Putamen (tissue), 1 donor: Measurements from ENCODE around the gene NECAB2.

Experiments used
- DNase-seq: peaks from one replicate; pipeline ENCODE4 v3.0.0-alpha.2; 2016; ENCODE audit warnings: low spot score

Gene NECAB2

GRCh38 chr16:84045001-84045817 is 77.2 kb downstream of the NECAB2 start:
- no peak for DNase-seq

- no peak for DNase-seq
Observed at GRCh38 chr16:84045818-84046470, 77.9 kb downstream of the NECAB2 start.

GRCh38 chr16:84047206-84047605 is 79.2 kb downstream of the NECAB2 start:
- no peak for DNase-seq

GRCh38 chr16:84047626-84048025 is 79.6 kb downstream of the NECAB2 start:
- DNase-seq: no peak

- no peak for DNase-seq
Observed at GRCh38 chr16:84048270-84048669, 80.2 kb downstream of the NECAB2 start.

- no peak for DNase-seq
Observed at GRCh38 chr16:84048871-84049270, 80.8 kb downstream of the NECAB2 start.

GRCh38 chr16:84049403-84050060 is 81.5 kb downstream of the NECAB2 start:
- no peak for DNase-seq

- no peak for DNase-seq
Observed at GRCh38 chr16:84050316-84050715, 82.3 kb downstream of the NECAB2 start.

- DNase-seq: no peak
Observed at GRCh38 chr16:84052071-84052622, 84.1 kb downstream of the NECAB2 start.
